Measurements from ENCODE around the gene NAT8L. TPM values are rescaled to one million over a fixed set of nuclear protein-coding genes. Genes with fewer than 3 reads are reported as not detected.

Gene NAT8L
- total RNA-seq, 4 donors from 2014 or later = 1.5 to 3.2 (median 1.8) TPM

DNA sequence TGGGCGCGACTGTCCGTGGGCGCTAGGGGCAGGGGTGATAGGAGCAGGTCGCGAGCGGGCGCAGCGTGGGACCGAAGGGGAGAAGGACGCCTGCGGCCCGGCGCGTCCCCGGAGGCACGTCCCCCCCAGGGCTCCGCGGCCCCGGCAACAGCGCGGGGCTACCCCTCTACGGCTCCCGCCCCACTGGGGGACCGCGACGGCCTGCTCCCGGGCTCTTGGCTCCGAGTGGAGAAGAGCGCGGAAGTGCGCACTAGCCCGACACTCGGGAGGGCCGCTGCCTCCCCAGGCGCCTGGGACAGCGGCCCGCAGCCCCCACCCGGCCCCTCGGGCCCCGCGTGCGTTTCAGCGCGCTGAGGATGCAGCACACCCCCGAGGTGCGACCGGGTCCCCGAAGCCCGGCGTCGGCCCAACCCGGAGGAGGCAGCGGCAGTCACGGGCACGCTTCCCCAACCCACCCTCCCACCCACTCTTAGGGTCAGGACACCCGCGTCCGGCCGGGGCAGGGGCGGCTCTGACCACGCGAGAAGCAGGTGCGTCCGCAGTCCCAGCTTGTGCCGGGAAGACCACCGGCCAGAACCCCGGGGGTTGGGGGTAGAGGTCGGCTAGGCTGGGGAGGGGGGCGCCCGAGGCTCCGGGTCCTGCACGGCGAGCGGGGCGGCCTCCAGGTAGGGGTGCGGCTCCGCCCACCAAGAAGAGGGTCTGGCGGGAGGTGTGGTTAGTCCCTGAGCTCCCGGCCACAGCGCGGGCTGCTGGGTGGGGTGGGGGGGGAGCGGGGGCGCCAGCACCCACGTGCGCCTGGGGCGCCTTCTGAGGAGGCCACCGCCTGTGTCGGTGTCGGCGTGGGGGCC is 18.5 kb upstream of the NAT8L start:
- TF ChIP-seq POLR2A (IDR thresholded peaks at IDR 0.05) (no peak), CTCF (IDR thresholded peaks at IDR 0.05 in 4 of 5, conservative IDR thresholded peaks at IDR 0.05 in 1 of 5) (no peak)
- ATAC-seq (no peak), DNase-seq (no peak)
- Histone ChIP-seq H3K36me3 (no peaks in the 10 kb centered on the region), H3K4me3 (peak overlapping the region; percentile 61 to 68 (median 65)), H3K27ac (no peak overlapping the region), H3K9me3 (no peaks in the 10 kb centered on the region), H3K27me3 (peaks cover 22 to 61% (median 48%) of the 10 kb centered on the region in 3 donors), H3K4me1 (peaks cover 0 to 15% of the 10 kb centered on the region in 2 donors)
- intact Hi-C loops (cut with DNase I; ENCODE audit: low total_unique reads) (no loop called here), in situ Hi-C loops (cut with MboI; ENCODE audit: low sequenced_read_pairs in 4 of 4) (no loop called here)

- no peak overlapping the region for H3K27ac ChIP-seq
- no peaks in the 10 kb centered on the region for H3K36me3 ChIP-seq
- peak overlapping the region; percentile 61 to 68 (median 65) for H3K4me3 ChIP-seq
- H3K9me3 ChIP-seq = no peaks in the 10 kb centered on the region
- intact Hi-C loops (cut with DNase I; ENCODE audit: low total_unique reads) (no loop called here), in situ Hi-C loops (cut with MboI; ENCODE audit: low sequenced_read_pairs in 4 of 4) (no loop called here)
- ATAC-seq (peak in 1 of 2 donors; percentile 11), DNase-seq (peak; percentile 31 to 43)
- TF ChIP-seq POLR2A (IDR thresholded peaks at IDR 0.05) (no peak), CTCF (IDR thresholded peaks at IDR 0.05 in 4 of 5, conservative IDR thresholded peaks at IDR 0.05 in 1 of 5) (no peak)
- peaks cover 0 to 15% of the 10 kb centered on the region in 2 donors for H3K4me1 ChIP-seq
- H3K27me3 ChIP-seq = peaks cover 22 to 61% (median 48%) of the 10 kb centered on the region in 3 donors
These were observed 17.6 kb upstream of the NAT8L start for GRCh38 chr4:2041239-2042130.

- no peak for DNase-seq
- peaks cover 0 to 15% of the 10 kb centered on the region in 2 donors for H3K4me1 ChIP-seq
- no peak for ATAC-seq
- H3K27ac ChIP-seq = no peak overlapping the region
- H3K27me3 ChIP-seq = peaks cover 22 to 64% (median 48%) of the 10 kb centered on the region in 3 donors
- H3K36me3 ChIP-seq = no peaks in the 10 kb centered on the region
- intact Hi-C loops (cut with DNase I; ENCODE audit: low total_unique reads) = no loop called here
- no peaks in the 10 kb centered on the region for H3K9me3 ChIP-seq
- TF ChIP-seq POLR2A (IDR thresholded peaks at IDR 0.05) (no peak), CTCF (IDR thresholded peaks at IDR 0.05 in 4 of 5, conservative IDR thresholded peaks at IDR 0.05 in 1 of 5) (no peak)
- peak overlapping the region; percentile 61 to 68 (median 65) for H3K4me3 ChIP-seq
- in situ Hi-C loops (cut with MboI; ENCODE audit: low sequenced_read_pairs in 4 of 4) = no loop called here
These were observed 16.8 kb upstream of the NAT8L start for GRCh38 chr4:2042204-2042946.

DNA sequence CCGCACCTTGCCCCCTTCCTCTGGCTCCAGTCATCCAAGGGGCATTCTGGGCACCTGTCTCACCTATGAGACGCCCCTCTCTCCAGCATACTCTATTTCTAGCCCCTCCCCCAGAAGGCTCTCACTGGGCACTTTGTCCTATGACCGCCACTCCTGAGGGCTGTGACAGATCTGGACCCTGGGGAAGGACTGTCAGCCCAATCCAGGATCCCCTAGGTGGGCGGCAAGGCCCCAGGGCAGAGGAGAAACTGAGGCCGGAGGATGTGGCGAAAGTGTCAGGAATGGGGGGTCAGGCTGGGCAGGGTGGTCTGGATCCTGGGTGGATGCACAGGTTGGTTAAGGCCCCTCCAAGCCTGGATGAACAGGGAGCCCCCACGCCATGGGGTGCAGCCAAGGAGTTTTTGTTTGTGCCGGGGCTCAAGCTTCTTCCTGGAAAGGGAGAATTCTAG is 16.2 kb upstream of the NAT8L start:
- intact Hi-C loops (cut with DNase I; ENCODE audit: low total_unique reads) (no loop called here), in situ Hi-C loops (cut with MboI; ENCODE audit: low sequenced_read_pairs in 4 of 4) (no loop called here)
- peaks cover 0 to 15% of the 10 kb centered on the region in 2 donors for H3K4me1 ChIP-seq
- DNase-seq (no peak), ATAC-seq (no peak)
- no peaks in the 10 kb centered on the region for H3K9me3 ChIP-seq
- no peak for TF ChIP-seq POLR2A (IDR thresholded peaks at IDR 0.05)
- no peak for TF ChIP-seq CTCF (IDR thresholded peaks at IDR 0.05 in 4 of 5, conservative IDR thresholded peaks at IDR 0.05 in 1 of 5)
- H3K27me3 ChIP-seq = peaks cover 22 to 64% (median 48%) of the 10 kb centered on the region in 3 donors
- no peak overlapping the region for H3K4me3 ChIP-seq
- H3K27ac ChIP-seq = no peak overlapping the region
- H3K36me3 ChIP-seq = no peaks in the 10 kb centered on the region
